ENCODE data around the gene SMYD3. TPM values are rescaled to one million over a fixed set of nuclear protein-coding genes. Genes with fewer than 3 reads are reported as not detected.

Gene SMYD3
- total and polyA plus RNA-seq, 2 of the 4 experiments (the other 2 are of a cell fraction) = 26.5 to 37.6 TPM

DNA sequence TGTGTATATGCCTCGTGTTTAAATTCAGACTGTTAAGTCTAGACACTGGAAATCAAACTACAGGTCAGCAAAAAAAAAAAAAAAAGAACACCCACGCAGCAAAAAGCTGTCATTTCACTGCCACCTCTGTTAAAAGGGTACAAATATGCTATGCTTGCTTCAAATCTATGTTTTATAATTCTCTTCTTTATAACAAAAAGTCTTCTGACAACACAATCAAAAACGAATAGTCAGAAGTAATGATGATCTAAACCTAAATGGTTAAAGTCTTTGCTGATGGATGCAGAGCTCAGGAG lies 438.9 kb downstream of the SMYD3 start:
- intact Hi-C loops (cut with micrococcal nuclease) (no loop called here), dilution Hi-C loops (cut with HindIII; ENCODE audit: low sequenced_read_pairs, unreplicated experiment) (no loop called here), in situ Hi-C loops (cut with MboI; ENCODE audit: low sequenced_read_pairs) (no loop called here)
- Histone ChIP-seq H3K27me3 (ENCODE audit: control insufficient read depth, insufficient read depth, low read length) (no peaks in the 10 kb centered on the region), H3K23ac (ENCODE audit: low read depth, low read length) (no peak overlapping the region), H4K5ac (ENCODE audit: low read depth, low read length) (no peak overlapping the region), H2BK20ac (ENCODE audit: low read depth, low read length) (no peak overlapping the region), H2BK5ac (ENCODE audit: low read depth, low read length, poor library complexity, severe bottlenecking) (no peak overlapping the region), H3K18ac (ENCODE audit: low read depth, low read length) (no peak overlapping the region), H3K27ac (ENCODE audit: insufficient read depth, low read length) (no peak overlapping the region), H3K14ac (replicated peaks; ENCODE audit: low read depth, low read length) (no peak overlapping the region), H3K4me2 (ENCODE audit: low read depth, low read length) (no peak overlapping the region), H2AFZ (replicated peaks; ENCODE audit: low read length, poor library complexity) (no peak overlapping the region), H3K79me1 (ENCODE audit: low read depth in 1 of 2, low read length in 2 of 2) (peaks cover 0 to 7% of the 10 kb centered on the region in 2 experiments; a peak in 1 of 4 replicates), H2AK5ac (ENCODE audit: low read depth, low read length) (no peak overlapping the region), H3K4me1 (ENCODE audit: control insufficient read depth, insufficient read depth, low read length) (peaks cover 9% of the 10 kb centered on the region), H3K9me1 (ENCODE audit: insufficient read depth, low read length) (peaks cover 4% of the 10 kb centered on the region), H4K20me1 (ENCODE audit: insufficient read depth, low read length) (no peaks in the 10 kb centered on the region), H2BK15ac (ENCODE audit: low read depth, low read length) (no peak overlapping the region), H3K4me3 (ENCODE audit: insufficient read depth, low read depth, low read length) (no peak overlapping the region), H3K9me3 (ENCODE audit: control insufficient read depth, insufficient read depth, low read length) (no peaks in the 10 kb centered on the region), H2AK9ac (replicated peaks; ENCODE audit: low read depth, low read length, poor library complexity) (no peak overlapping the region), H2BK120ac (ENCODE audit: low read depth, low read length) (no peak overlapping the region), H3K56ac (ENCODE audit: extremely low read depth, insufficient read depth, low read length) (no peak overlapping the region), H3K4ac (ENCODE audit: low read depth, low read length) (no peak overlapping the region), H3K9ac (ENCODE audit: low read depth, low read length) (no peak overlapping the region), H3K36me3 (ENCODE audit: control insufficient read depth, insufficient read depth, low read length) (no peaks in the 10 kb centered on the region), H4K91ac (ENCODE audit: insufficient read depth, low read depth, low read length) (no peak overlapping the region), H4K8ac (ENCODE audit: low read depth in 2 of 2, low read length in 2 of 2) (no peak overlapping the region)
- ATAC-seq (ENCODE audit: low read depth) (no peak), DNase-seq (no peak)
- POLR2A ChIA-PET (ENCODE audit: unreplicated experiment) = no interaction called here
- BruUV-seq (replicated peaks) = no TSS peak
- CTCF ChIA-PET = no interaction called here
- no CpG with 5 or more reads among the region's 3 CpGs for WGBS, 2 experiments (ENCODE audit: extremely low coverage in 2 of 2, insufficient read length in 1 of 2)
- no peak for TF ChIP-seq POLR2A (IDR thresholded peaks at IDR 0.05; ENCODE audit: low read depth, low read length)
- TF ChIP-seq NFE2L2 (IDR thresholded peaks at IDR 0.05; ENCODE audit: low read depth, low read length) = no peak
- no peak for TF ChIP-seq FOS (IDR thresholded peaks at IDR 0.05; ENCODE audit: low read depth, low read length)
- TF ChIP-seq RAD21 (IDR thresholded peaks at IDR 0.05; ENCODE audit: low read length) = no peak
- no peak for TF ChIP-seq CEBPB (IDR thresholded peaks at IDR 0.05; ENCODE audit: low read depth, low read length)
- TF ChIP-seq MAFK (IDR thresholded peaks at IDR 0.05; ENCODE audit: low read depth, low read length) = no peak
- TF ChIP-seq MXI1 (IDR thresholded peaks at IDR 0.05; ENCODE audit: borderline replicate concordance, low read depth, low read length) = no peak
- TF ChIP-seq BHLHE40 (IDR thresholded peaks at IDR 0.05; ENCODE audit: low read depth, low read length) = no peak
- no peak for TF ChIP-seq MAZ (IDR thresholded peaks at IDR 0.05; ENCODE audit: borderline replicate concordance, low read depth, low read length)
- no peak for TF ChIP-seq RFX5 (IDR thresholded peaks at IDR 0.05; ENCODE audit: low read depth, low read length)
- TF ChIP-seq ELK1 (IDR thresholded peaks at IDR 0.05; ENCODE audit: borderline replicate concordance, low read depth, low read length) = no peak
- TF ChIP-seq CHD1 (IDR thresholded peaks at IDR 0.05; ENCODE audit: low read depth, low read length) = no peak
- TF ChIP-seq SMC3 (IDR thresholded peaks at IDR 0.05; ENCODE audit: low read depth, low read length) = no peak
- TF ChIP-seq RCOR1 (IDR thresholded peaks at IDR 0.05; ENCODE audit: insufficient replicate concordance, low read length) = no peak
- no peak for TF ChIP-seq CTCF (conservative IDR thresholded peaks at IDR 0.05; ENCODE audit: low read depth, low read length)
- TF ChIP-seq USF2 (IDR thresholded peaks at IDR 0.05; ENCODE audit: low read depth, low read length) = no peak
